SK-N-SH treated with all-trans-retinoic acid at 6 μM for 48 hours (cell line): ENCODE measurements around the gene CORO2A.

ENCODE experiments used
- ATAC-seq: fragments of 200-7000 bp; cut with Tn5 transposase; 3 replicates; pipeline ENCODE4 v1.9.1; 2020; ENCODE audit warnings: mild to moderate bottlenecking, moderate library complexity
- ARNTL ChIP-seq: fragments of 450-650 bp; formaldehyde crosslinking; IDR thresholded peaks from 2 replicates; pipeline ENCODE4 v1.5.0; 2020; ENCODE audit warnings: low read depth, mild to moderate bottlenecking, moderate library complexity, borderline replicate concordance
- CSDC2 ChIP-seq: fragments of 250-450 bp; sonication (Bioruptor Pico); IDR thresholded peaks from 2 replicates; pipeline ENCODE4 v1.5.0; 2020; ENCODE audit warnings: mild to moderate bottlenecking, moderate library complexity
- ESRRG ChIP-seq: fragments of 250-450 bp; sonication (Bioruptor Pico); IDR thresholded peaks from 2 replicates; pipeline ENCODE4 v1.6.1; 2021; ENCODE audit warnings: mild to moderate bottlenecking
- ISL1 ChIP-seq: fragments of 250-450 bp; sonication (Bioruptor Pico); IDR thresholded peaks from 2 replicates; pipeline ENCODE4 v2.1.2; 2022; ENCODE audit warnings: mild to moderate bottlenecking, moderate library complexity
- PATZ1 ChIP-seq: fragments of 250-450 bp; sonication (Bioruptor Pico); IDR thresholded peaks from 2 replicates; pipeline ENCODE4 v1.8.0; 2020; ENCODE audit warnings: mild to moderate bottlenecking, moderate library complexity, borderline replicate concordance
- PPARA ChIP-seq: fragments of 250-450 bp; sonication (Bioruptor Pico); IDR thresholded peaks from 2 replicates; pipeline ENCODE4 v1.5.0; 2020; ENCODE audit warnings: mild to moderate bottlenecking, borderline replicate concordance
- TCF4 ChIP-seq: fragments of 250-450 bp; sonication (Bioruptor Pico); IDR thresholded peaks from 2 replicates; pipeline ENCODE4 v1.8.0; 2021; ENCODE audit warnings: mild to moderate bottlenecking, moderate library complexity, borderline replicate concordance
- TOX ChIP-seq: fragments of 250-450 bp; sonication (Bioruptor Pico); IDR thresholded peaks from 2 replicates; pipeline ENCODE4 v1.8.0; 2021; ENCODE audit warnings: mild to moderate bottlenecking, moderate library complexity, borderline replicate concordance
- TSHZ2 ChIP-seq: fragments of 250-450 bp; sonication (Bioruptor Pico); IDR thresholded peaks from 2 replicates; pipeline ENCODE4 v1.5.0; 2020; ENCODE audit warnings: mild to moderate bottlenecking, moderate library complexity
- ZC3H10 ChIP-seq: fragments of 250-450 bp; sonication (Bioruptor Pico); IDR thresholded peaks from 2 replicates; pipeline ENCODE4 v1.5.1; 2021; ENCODE audit warnings: mild to moderate bottlenecking, moderate library complexity
- ZFP3 ChIP-seq: fragments of 250-450 bp; sonication (Bioruptor Pico); IDR thresholded peaks from 2 replicates; pipeline ENCODE4 v1.5.0; 2020; ENCODE audit warnings: mild to moderate bottlenecking, moderate library complexity
- ZFP30 ChIP-seq: fragments of 450-650 bp; formaldehyde crosslinking; IDR thresholded peaks from 2 replicates; pipeline ENCODE4 v1.5.0; 2022; ENCODE audit warnings: mild to moderate bottlenecking, moderate library complexity
- ZNF70 ChIP-seq: fragments of 450-650 bp; formaldehyde crosslinking; IDR thresholded peaks from 2 replicates; pipeline ENCODE4 v1.5.0; 2020; ENCODE audit warnings: mild to moderate bottlenecking, moderate library complexity
- ZNF8 ChIP-seq: fragments of 450-650 bp; formaldehyde crosslinking; IDR thresholded peaks from 2 replicates; pipeline ENCODE4 v1.5.0; 2020; ENCODE audit warnings: mild to moderate bottlenecking, moderate library complexity
- TF ChIP-seq, protein P1 (sequence below): fragments of 250-450 bp; sonication (Bioruptor Pico); IDR thresholded peaks from 2 replicates; pipeline ENCODE4 v1.5.1; 2021; ENCODE audit warnings: mild to moderate bottlenecking, moderate library complexity
- TF ChIP-seq, protein P2 (sequence below): fragments of 250-450 bp; sonication (Bioruptor Pico); IDR thresholded peaks from 2 replicates; pipeline ENCODE4 v1.5.1; 2020; ENCODE audit warnings: low read depth, mild to moderate bottlenecking, moderate library complexity

CORO2A gene

DNA sequence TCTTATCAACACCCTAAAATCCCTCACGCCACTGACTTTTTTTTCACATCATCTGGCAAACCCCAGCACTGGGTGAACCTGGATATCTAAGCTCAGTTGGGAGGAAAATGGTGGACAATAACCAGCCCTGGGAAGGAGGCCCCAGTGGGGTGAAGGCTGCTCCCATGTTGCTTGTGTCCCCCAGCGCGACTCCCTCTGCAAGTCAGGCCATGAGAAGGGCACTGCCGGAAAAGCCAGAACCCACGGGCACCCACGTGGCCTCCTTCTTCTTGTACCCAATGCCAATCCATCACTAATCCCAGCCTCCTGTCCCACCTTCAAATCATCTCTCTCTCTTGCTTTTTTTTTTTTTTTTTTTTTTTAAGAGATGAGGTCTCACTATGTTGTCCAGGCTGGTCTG lies 11.4 kb downstream of the CORO2A start:
- no peak for ATAC-seq
- no peak for TF ChIP-seq ZFP30 (CRISPR knock-in tag)

DNA sequence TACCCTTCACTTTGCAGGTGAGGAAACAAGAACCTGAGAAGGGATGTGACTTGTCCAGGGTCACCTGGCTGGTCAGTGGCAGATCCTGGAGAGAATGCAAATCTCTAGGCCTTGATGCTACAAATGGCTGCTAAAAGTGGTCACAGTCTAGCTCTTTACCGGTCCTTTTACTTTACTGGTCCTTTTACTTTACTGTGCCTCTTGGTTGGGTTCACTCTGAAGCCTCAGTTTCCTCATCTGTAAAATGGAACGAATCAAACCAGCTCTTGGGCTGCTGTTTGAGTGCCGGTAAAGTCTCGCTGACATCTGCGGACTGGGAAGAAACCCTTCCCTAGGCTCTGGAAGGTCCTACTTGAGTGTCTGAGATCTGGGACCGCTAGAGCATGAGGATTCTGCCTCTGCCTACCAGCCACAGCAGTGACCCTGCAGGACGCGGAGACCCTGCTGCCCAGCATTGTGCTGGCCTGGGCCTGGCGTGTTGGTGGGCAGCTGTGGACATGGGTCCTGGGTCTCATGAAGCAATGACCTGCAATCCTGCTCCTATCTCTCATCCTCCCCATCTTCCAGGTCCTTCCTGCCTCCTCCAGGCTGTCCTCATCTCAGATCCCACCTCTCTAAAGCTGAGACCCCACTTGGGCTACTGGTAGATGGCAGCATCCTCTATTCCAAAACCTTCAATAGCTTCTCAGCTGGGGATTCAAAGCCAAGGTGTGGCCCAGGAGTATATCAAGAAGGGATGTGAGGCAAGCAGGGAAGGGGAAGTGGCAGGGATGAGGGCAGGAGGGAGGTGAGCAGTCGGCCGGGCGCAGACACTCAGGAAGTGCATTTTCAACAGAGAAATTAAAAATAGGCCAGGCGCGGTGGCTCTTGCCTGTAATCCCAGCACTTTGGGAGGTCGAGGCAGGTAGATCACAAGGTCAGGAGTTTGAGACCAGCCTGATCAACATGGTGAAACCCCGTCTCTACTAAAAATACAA lies 13.3 kb downstream of the CORO2A start:
- ATAC-seq = no peak
- TF ChIP-seq ZC3H10 (CRISPR knock-in tag) (no peak), ARNTL (CRISPR knock-in tag) (no peak), PPARA (CRISPR knock-in tag) (no peak), ISL1 (CRISPR knock-in tag) (no peak), TSHZ2 (CRISPR knock-in tag) (no peak), TCF4 (CRISPR knock-in tag) (no peak), CSDC2 (no peak), ESRRG (CRISPR knock-in tag) (no peak), TOX (CRISPR knock-in tag) (no peak), ZNF8 (CRISPR knock-in tag) (no peak), ZNF70 (CRISPR knock-in tag) (no peak)
- TF ChIP-seq, protein P1, sequence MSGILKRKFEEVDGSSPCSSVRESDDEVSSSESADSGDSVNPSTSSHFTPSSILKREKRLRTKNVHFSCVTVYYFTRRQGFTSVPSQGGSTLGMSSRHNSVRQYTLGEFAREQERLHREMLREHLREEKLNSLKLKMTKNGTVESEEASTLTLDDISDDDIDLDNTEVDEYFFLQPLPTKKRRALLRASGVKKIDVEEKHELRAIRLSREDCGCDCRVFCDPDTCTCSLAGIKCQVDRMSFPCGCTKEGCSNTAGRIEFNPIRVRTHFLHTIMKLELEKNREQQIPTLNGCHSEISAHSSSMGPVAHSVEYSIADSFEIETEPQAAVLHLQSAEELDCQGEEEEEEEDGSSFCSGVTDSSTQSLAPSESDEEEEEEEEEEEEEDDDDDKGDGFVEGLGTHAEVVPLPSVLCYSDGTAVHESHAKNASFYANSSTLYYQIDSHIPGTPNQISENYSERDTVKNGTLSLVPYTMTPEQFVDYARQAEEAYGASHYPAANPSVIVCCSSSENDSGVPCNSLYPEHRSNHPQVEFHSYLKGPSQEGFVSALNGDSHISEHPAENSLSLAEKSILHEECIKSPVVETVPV (CRISPR knock-in tag) = no peak
- TF ChIP-seq, protein P2, sequence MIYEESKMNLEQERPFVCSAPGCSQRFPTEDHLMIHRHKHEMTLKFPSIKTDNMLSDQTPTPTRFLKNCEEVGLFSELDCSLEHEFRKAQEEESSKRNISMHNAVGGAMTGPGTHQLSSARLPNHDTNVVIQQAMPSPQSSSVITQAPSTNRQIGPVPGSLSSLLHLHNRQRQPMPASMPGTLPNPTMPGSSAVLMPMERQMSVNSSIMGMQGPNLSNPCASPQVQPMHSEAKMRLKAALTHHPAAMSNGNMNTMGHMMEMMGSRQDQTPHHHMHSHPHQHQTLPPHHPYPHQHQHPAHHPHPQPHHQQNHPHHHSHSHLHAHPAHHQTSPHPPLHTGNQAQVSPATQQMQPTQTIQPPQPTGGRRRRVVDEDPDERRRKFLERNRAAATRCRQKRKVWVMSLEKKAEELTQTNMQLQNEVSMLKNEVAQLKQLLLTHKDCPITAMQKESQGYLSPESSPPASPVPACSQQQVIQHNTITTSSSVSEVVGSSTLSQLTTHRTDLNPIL = no peak
- TF ChIP-seq, all 23 proteins: peak for 0

DNA sequence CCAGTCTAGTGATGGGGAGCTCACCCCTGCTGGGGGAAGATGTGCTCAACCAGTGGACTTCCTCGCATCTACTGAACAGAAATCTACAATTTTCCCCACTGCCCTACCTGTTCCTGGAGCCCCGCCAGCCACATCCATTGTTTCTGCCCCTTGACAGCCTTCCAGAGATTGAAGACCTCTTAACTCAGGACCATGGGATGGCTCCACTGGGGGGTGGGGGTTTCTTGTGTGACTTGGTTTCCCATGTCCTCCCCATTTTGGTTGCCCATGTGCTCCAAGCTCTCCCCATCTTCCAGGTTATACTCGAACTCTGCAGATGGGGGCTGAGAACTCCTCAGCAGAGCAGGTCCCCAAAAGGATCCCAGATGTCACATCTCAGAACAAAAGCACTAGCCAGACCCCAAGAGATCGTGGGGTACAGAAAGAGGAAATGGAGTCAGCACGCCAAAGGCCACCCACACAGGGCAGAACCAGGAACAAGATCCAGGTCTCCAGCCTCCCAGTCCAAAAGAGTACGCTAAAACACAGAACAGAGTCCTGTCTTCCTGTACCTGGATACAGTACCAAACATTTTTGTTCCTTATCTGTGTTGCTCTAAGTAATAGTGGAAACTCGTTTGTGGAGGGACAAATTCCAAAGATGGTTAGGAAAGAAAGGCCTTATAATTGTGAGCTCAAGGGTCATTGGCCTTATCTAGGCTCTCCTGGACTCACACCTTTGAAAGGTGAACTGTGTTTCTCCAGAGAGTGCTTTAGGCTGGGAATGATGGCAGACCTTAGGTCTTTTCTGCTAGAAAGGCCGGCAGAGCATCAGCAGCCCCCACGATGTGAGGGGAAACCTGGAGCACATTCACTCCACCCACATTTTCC lies 15.8 kb downstream of the CORO2A start:
- TF ChIP-seq ARNTL (CRISPR knock-in tag) = no peak
- TF ChIP-seq PPARA (CRISPR knock-in tag) = no peak
- TF ChIP-seq TSHZ2 (CRISPR knock-in tag) = no peak
- no peak for TF ChIP-seq PATZ1 (CRISPR knock-in tag)
- TF ChIP-seq ZNF70 (CRISPR knock-in tag) = no peak
- no peak for TF ChIP-seq TOX (CRISPR knock-in tag)
- TF ChIP-seq ZFP3 (CRISPR knock-in tag) = no peak
- TF ChIP-seq ISL1 (CRISPR knock-in tag) = no peak
- no peak for TF ChIP-seq ZFP30 (CRISPR knock-in tag)
- TF ChIP-seq, protein P1 (CRISPR knock-in tag) = no peak
- TF ChIP-seq ZC3H10 (CRISPR knock-in tag) = no peak

More for the DNA sequence above, 15.8 kb downstream of the CORO2A start:
- no peak for ATAC-seq
